ENCODE results near the gene MUC6. TPM values are rescaled to one million over a fixed set of nuclear protein-coding genes. Genes with fewer than 3 reads are reported as not detected.

The MUC6 gene
- total RNA-seq (not detected), polyA plus RNA-seq (ENCODE audit: insufficient read length in 6 of 6) (1 to 10 TPM in 1 of 6 donors, under 1 TPM in 5; 0.34 to 1.0 (median 0.56) TPM)
- long read RNA-seq, donor 1, result 0 reads
- long read RNA-seq, donor 2, result 0 reads
- long read RNA-seq, donor 3, result 0 reads
- long read RNA-seq, donor 4, result 0 reads
- long read RNA-seq, donor 5, result 0 reads
- long read RNA-seq, donor 6, result 0 reads
- long read RNA-seq, donor 7, result 0 reads
- long read RNA-seq, donor 8, result 0 reads
- long read RNA-seq, donor 9, result 0 reads
- long read RNA-seq, donor 10, result 0 reads
- long read RNA-seq, donor 11, result 0 reads
- long read RNA-seq, donor 12, result 0 reads

GRCh38 chr11:1036303-1036923 is at the start of gene MUC6:
Gene MUC6 (minus strand): TSS chr11:1036718. CDS start chr11:1036655, 63 bp downstream.
- Histone ChIP-seq H3K27ac (no peak within 1 kb of the TSS), H3K4me3 (no peak within 1 kb of the TSS), H3K9me3 (no peaks in the 10 kb centered on the region), H3K36me3 (no peaks in the 10 kb centered on the region), H3K4me1 (no peaks in the 10 kb centered on the region), H3K27me3 (peaks cover 3 to 69% of the 10 kb centered on the region in 2 donors)
- intact Hi-C loops (cut with DNase I), result no loop called here
- DNase-seq (no peak), ATAC-seq (no peak)
- no peak for TF ChIP-seq CTCF (IDR thresholded peaks at IDR 0.05)

- DNase-seq (peak in 2 of 4 donors; percentile 30 to 79), ATAC-seq (no peak)
- H3K4me1 ChIP-seq, result no peaks in the 10 kb centered on the region
- no peak overlapping the region for H3K4me3 ChIP-seq
- H3K27ac ChIP-seq, result no peak overlapping the region
- intact Hi-C loops (cut with DNase I), result no loop called here
- peaks cover 0 to 47% of the 10 kb centered on the region in 2 donors for H3K27me3 ChIP-seq
- TF ChIP-seq CTCF (IDR thresholded peaks at IDR 0.05), result no peak
- no peaks in the 10 kb centered on the region for H3K36me3 ChIP-seq
- H3K9me3 ChIP-seq, result no peaks in the 10 kb centered on the region
Observed at GRCh38 chr11:1085440-1086170, 49.1 kb upstream of the MUC6 start.

- intact Hi-C loops (cut with DNase I), result no loop called here
Observed at GRCh38 chr11:1084561-1085439, 48.3 kb upstream of the MUC6 start.

More at GRCh38 chr11:1084561-1085439, 48.3 kb upstream of the MUC6 start:
- Histone ChIP-seq H3K9me3 (no peaks in the 10 kb centered on the region), H3K36me3 (no peaks in the 10 kb centered on the region), H3K27me3 (peaks cover 0 to 47% of the 10 kb centered on the region in 2 donors), H3K4me3 (no peak overlapping the region), H3K4me1 (no peaks in the 10 kb centered on the region), H3K27ac (no peak overlapping the region)
- no peak for TF ChIP-seq CTCF (IDR thresholded peaks at IDR 0.05)
- peak in 2 of 4 donors; percentile 26 to 75 for DNase-seq
- no peak for ATAC-seq
